GM18508 (cell line): ENCODE results near the gene SHISA7.

Experiments
- ATAC-seq: cut with Tn5 transposase; IDR thresholded peaks from one replicate; pipeline ENCODE4 v1.9.1; 2021; ENCODE audit warnings: moderate number of reproducible peaks; ENCODE audit not compliant: insufficient read depth, unreplicated experiment

The SHISA7 gene

GRCh38 chr19:55443045-55443823, at the start of gene SHISA7:
SHISA7 (minus strand) TSS chr19:55443300; CDS start chr19:55442863, 437 bp downstream.
- no peak for ATAC-seq

GRCh38 chr19:55492362-55492944, 49.4 kb upstream of the SHISA7 start:
- ATAC-seq: no peak

- ATAC-seq: no peak
Observed at GRCh38 chr19:55491546-55492360, 48.7 kb upstream of the SHISA7 start.

GRCh38 chr19:55490478-55491432, 47.7 kb upstream of the SHISA7 start:
- ATAC-seq: no peak

- no peak for ATAC-seq
Observed at GRCh38 chr19:55489711-55490477, 46.8 kb upstream of the SHISA7 start.

GRCh38 chr19:55488986-55489710, 46.0 kb upstream of the SHISA7 start:
- no peak for ATAC-seq

GRCh38 chr19:55487924-55488687, 45.0 kb upstream of the SHISA7 start, which contains the start of gene SSC5D:
SSC5D (plus strand) TSS chr19:55488436; CDS start chr19:55488590, 154 bp downstream.
- no peak for ATAC-seq

- no peak for ATAC-seq
Observed at GRCh38 chr19:55486971-55487923, 44.1 kb upstream of the SHISA7 start.

- no peak for ATAC-seq
Observed at GRCh38 chr19:55486043-55486970, 43.2 kb upstream of the SHISA7 start.

- no peak for ATAC-seq
Observed at GRCh38 chr19:55485439-55486011, 42.4 kb upstream of the SHISA7 start.

GRCh38 chr19:55484593-55485438, 41.7 kb upstream of the SHISA7 start, which contains the start of gene NAT14:
NAT14 (plus strand) TSS chr19:55485188; CDS start chr19:55485709, 521 bp downstream.
- no peak for ATAC-seq

GRCh38 chr19:55483706-55484592, 40.8 kb upstream of the SHISA7 start:
- no peak for ATAC-seq

GRCh38 chr19:55482967-55483705, 40.0 kb upstream of the SHISA7 start:
- ATAC-seq: no peak
